AG10803 (cell line): ENCODE results near the gene TLCD2.
"Not testable (repeated sequence)": the region's sequence is repeated elsewhere in the genome, so short reads cannot be mapped to it uniquely, and the experiment has no call there.

Source experiments
- DNase-seq: peaks from one replicate; pipeline ENCODE4 v3.0.0; 2010; ENCODE audit warnings: low read depth
- H3K4me3 ChIP-seq: 2 replicates; pipeline ENCODE4 v1.5.1; 2011; ENCODE audit warnings: mild to moderate bottlenecking, low read length, control low read depth
- CTCF ChIP-seq: conservative IDR thresholded peaks from 2 replicates; pipeline ENCODE4 v1.5.1; 2011; ENCODE audit warnings: mild to moderate bottlenecking, low read length, control low read depth, inconsistent platforms

Gene TLCD2

GRCh38 chr17:1673041-1673785 lies 37.0 kb downstream of the TLCD2 start:
- no peak for TF ChIP-seq CTCF
- DNase-seq: no peak

GRCh38 chr17:1663934-1664333 lies 46.2 kb downstream of the TLCD2 start:
- DNase-seq, H3K4me3 ChIP-seq: not testable (repeated sequence)

More at GRCh38 chr17:1673041-1673785, 37.0 kb downstream of the TLCD2 start:
- no peak overlapping the region for H3K4me3 ChIP-seq

- no peak overlapping the region for H3K4me3 ChIP-seq
- no peak for DNase-seq
- TF ChIP-seq CTCF: no peak
Measured at GRCh38 chr17:1661045-1661444, 49.1 kb downstream of the TLCD2 start.

- no peak for DNase-seq
- no peak for TF ChIP-seq CTCF
- H3K4me3 ChIP-seq: no peak overlapping the region
Measured at GRCh38 chr17:1658100-1658499, 52.1 kb downstream of the TLCD2 start.

GRCh38 chr17:1653735-1654134 lies 56.4 kb downstream of the TLCD2 start:
- no peak for TF ChIP-seq CTCF
- DNase-seq: no peak
- no peak overlapping the region for H3K4me3 ChIP-seq

- DNase-seq, H3K4me3 ChIP-seq: not testable (repeated sequence)
Measured at GRCh38 chr17:1652794-1653193, 57.4 kb downstream of the TLCD2 start.
